H1 (cell line): ENCODE data around the gene TCEANC.

Source experiments
- CEBPB ChIP-seq: IDR thresholded peaks from 2 replicates; pipeline ENCODE4 v1.6.1; 2012; ENCODE audit warnings: low read depth, low read length
- POLR2A ChIP-seq, 2 experiments: IDR thresholded peaks; 1 replicate in 1 of 2; 2 replicates in 1 of 2; pipeline ENCODE4 v1.6.1; 2011; ENCODE audit warnings: low read depth in 2 of 2, low read length in 2 of 2, mild to moderate bottlenecking in 2 of 2; ENCODE audit errors: control extremely low read depth in 1 of 2
- POLR2AphosphoS5 ChIP-seq: IDR thresholded peaks from 2 replicates; pipeline ENCODE4 v1.6.1; 2011; ENCODE audit warnings: low read depth, low read length

GRCh38 chrX:13694359-13694758 is 41.4 kb downstream of the TCEANC start:
- TF ChIP-seq CEBPB (no peak), POLR2AphosphoS5 (no peak), POLR2A (IDR thresholded peaks at IDR 0.05; ENCODE audit: control extremely low read depth in 1 of 2, low read depth in 2 of 2, low read length in 2 of 2) (no peak)
